GM08714 (cell line): Measurements from ENCODE around the gene PRPF40B.

Experiments used
- H3K4me3 ChIP-seq: fragments of 200-500 bp; sonication (Bioruptor generic); 2 replicates; pipeline ENCODE4 v1.5.1; 2014; ENCODE audit warnings: mild to moderate bottlenecking, low read length, inconsistent platforms
- ZNF274 ChIP-seq: IDR thresholded peaks from 2 replicates; pipeline ENCODE4 v1.6.1; 2012; ENCODE audit warnings: mild to moderate bottlenecking, low read depth, low read length

Gene PRPF40B

GRCh38 chr12:49692851-49693250 is 69.5 kb downstream of the PRPF40B start:
- no peak overlapping the region for H3K4me3 ChIP-seq
- no peak for TF ChIP-seq ZNF274

- TF ChIP-seq ZNF274, result no peak
- H3K4me3 ChIP-seq, result no peak overlapping the region
Measured at GRCh38 chr12:49693931-49694444, 70.6 kb downstream of the PRPF40B start.
